ENCODE data around the gene PCGF2. TPM values are rescaled to one million over a fixed set of nuclear protein-coding genes. Genes with fewer than 3 reads are reported as not detected.

PCGF2 gene
- total RNA-seq, 1 donor from 2014 or later, result 56.1 TPM

DNA sequence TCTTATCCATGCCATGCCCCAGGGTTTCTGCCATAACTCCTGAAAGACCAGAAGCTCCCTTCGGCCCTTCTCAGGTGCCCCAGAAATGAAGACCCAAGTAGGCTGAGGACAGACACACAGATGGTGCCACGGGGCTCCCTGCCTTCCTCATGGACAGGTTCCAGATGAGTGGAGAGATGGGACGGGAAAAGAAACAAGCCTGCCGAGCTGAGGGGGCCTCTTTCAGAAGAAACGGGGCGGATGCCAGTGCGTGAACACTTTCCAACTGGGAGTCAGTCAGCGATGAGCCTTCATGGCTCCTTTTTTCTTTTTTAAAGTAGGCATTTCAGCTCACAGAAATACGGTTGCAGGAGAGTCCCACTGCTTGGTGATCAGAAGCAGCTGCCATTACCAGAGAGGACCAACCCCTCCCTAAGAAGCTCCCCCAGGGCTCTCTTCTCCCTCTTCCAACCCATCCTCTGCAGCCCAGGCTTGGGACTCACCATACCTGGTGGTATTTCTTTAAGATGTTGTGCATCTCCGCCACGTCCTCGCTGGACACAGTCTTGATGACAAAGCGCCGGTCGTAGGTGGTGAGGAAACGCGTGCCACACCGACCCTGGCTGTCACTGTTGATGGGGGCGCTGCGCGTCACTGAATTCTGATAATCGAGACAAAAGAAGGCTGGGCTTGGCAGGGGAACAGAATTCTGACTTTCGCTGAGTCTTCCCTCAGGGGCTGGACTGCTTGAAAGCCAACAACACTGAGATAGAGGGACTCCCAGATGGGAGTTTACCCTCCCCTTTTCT, 32.0 kb upstream of the PCGF2 start:
- no peak overlapping the region for H3K4me3 Mint-ChIP-seq (ENCODE audit: unreplicated experiment)
- no peak for DNase-seq (ENCODE audit: low spot score)
- H3K4me1 Mint-ChIP-seq (ENCODE audit: low read depth), result no peaks in the 10 kb centered on the region
- no peak overlapping the region for H3K27ac Mint-ChIP-seq (ENCODE audit: unreplicated experiment)
- TF ChIP-seq, protein P1, sequence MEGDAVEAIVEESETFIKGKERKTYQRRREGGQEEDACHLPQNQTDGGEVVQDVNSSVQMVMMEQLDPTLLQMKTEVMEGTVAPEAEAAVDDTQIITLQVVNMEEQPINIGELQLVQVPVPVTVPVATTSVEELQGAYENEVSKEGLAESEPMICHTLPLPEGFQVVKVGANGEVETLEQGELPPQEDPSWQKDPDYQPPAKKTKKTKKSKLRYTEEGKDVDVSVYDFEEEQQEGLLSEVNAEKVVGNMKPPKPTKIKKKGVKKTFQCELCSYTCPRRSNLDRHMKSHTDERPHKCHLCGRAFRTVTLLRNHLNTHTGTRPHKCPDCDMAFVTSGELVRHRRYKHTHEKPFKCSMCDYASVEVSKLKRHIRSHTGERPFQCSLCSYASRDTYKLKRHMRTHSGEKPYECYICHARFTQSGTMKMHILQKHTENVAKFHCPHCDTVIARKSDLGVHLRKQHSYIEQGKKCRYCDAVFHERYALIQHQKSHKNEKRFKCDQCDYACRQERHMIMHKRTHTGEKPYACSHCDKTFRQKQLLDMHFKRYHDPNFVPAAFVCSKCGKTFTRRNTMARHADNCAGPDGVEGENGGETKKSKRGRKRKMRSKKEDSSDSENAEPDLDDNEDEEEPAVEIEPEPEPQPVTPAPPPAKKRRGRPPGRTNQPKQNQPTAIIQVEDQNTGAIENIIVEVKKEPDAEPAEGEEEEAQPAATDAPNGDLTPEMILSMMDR (IDR thresholded peaks at IDR 0.05), result no peak
- H3K36me3 Mint-ChIP-seq (ENCODE audit: low read depth), result peaks cover 36% of the 10 kb centered on the region
- no peaks in the 10 kb centered on the region for H3K27me3 Mint-ChIP-seq (ENCODE audit: low read depth)
- no peaks in the 10 kb centered on the region for H3K9me3 Mint-ChIP-seq (ENCODE audit: low read depth)

DNA sequence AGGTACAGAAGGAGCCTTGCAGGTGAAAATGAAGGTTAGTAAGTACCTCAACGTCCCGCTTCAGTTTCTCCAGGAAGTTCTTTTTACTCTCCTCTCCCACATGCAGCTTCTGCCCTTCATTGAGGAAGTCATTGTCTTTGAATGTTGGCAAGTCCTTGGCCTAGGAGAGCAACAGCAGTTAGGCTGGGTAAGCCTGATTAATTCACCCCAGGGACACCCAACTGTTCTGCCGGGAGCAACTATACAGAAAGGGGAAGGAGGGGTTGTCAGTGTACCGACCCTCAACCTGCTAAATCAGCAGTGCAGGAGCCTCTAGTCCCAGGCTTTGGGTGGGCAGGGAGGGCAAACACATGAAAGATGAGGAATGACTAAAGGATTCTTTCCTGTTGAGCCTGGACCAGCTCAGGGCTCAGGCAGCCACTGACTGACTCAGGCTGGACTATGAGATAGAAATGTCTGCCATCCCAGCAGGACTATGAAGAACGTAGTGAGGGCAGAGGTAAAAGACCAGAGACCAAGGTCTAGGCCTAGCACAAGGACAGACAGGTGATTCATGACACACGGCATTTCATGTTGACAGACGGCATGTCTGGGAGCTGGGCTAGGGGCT, 29.6 kb upstream of the PCGF2 start:
- no peak overlapping the region for H3K27ac Mint-ChIP-seq (ENCODE audit: unreplicated experiment)
- H3K27me3 Mint-ChIP-seq (ENCODE audit: low read depth), result no peaks in the 10 kb centered on the region
- DNase-seq (ENCODE audit: low spot score), result no peak
- no peaks in the 10 kb centered on the region for H3K4me1 Mint-ChIP-seq (ENCODE audit: low read depth)
- H3K4me3 Mint-ChIP-seq (ENCODE audit: unreplicated experiment), result no peak overlapping the region
- H3K36me3 Mint-ChIP-seq (ENCODE audit: low read depth), result peaks cover 42% of the 10 kb centered on the region
- H3K9me3 Mint-ChIP-seq (ENCODE audit: low read depth), result no peaks in the 10 kb centered on the region
- TF ChIP-seq, protein P1 (IDR thresholded peaks at IDR 0.05), result no peak

GRCh38 chr17:38773258-38773657, 25.1 kb upstream of the PCGF2 start:
- Mint-ChIP-seq H3K4me1 (ENCODE audit: low read depth) (no peaks in the 10 kb centered on the region), H3K27ac (ENCODE audit: unreplicated experiment) (no peak overlapping the region), H3K36me3 (ENCODE audit: low read depth) (peaks cover 40% of the 10 kb centered on the region), H3K9me3 (ENCODE audit: low read depth) (no peaks in the 10 kb centered on the region), H3K27me3 (ENCODE audit: low read depth) (no peaks in the 10 kb centered on the region), H3K4me3 (ENCODE audit: unreplicated experiment) (no peak overlapping the region)
- TF ChIP-seq, protein P1 (IDR thresholded peaks at IDR 0.05), result no peak
- DNase-seq (ENCODE audit: low spot score), result no peak

GRCh38 chr17:38768417-38768816, 20.3 kb upstream of the PCGF2 start:
- Mint-ChIP-seq H3K36me3 (ENCODE audit: low read depth) (peaks cover 41% of the 10 kb centered on the region), H3K9me3 (ENCODE audit: low read depth) (no peaks in the 10 kb centered on the region), H3K4me1 (ENCODE audit: low read depth) (no peaks in the 10 kb centered on the region), H3K27ac (ENCODE audit: unreplicated experiment) (no peak overlapping the region), H3K27me3 (ENCODE audit: low read depth) (no peaks in the 10 kb centered on the region), H3K4me3 (ENCODE audit: unreplicated experiment) (no peak overlapping the region)
- TF ChIP-seq, protein P1 (IDR thresholded peaks at IDR 0.05), result no peak
- no peak for DNase-seq (ENCODE audit: low spot score)

- Mint-ChIP-seq H3K36me3 (ENCODE audit: low read depth) (peaks cover 39% of the 10 kb centered on the region), H3K27me3 (ENCODE audit: low read depth) (no peaks in the 10 kb centered on the region), H3K9me3 (ENCODE audit: low read depth) (no peaks in the 10 kb centered on the region), H3K4me1 (ENCODE audit: low read depth) (no peaks in the 10 kb centered on the region), H3K27ac (ENCODE audit: unreplicated experiment) (no peak overlapping the region), H3K4me3 (ENCODE audit: unreplicated experiment) (no peak overlapping the region)
- DNase-seq (ENCODE audit: low spot score), result no peak
- TF ChIP-seq, protein P1 (IDR thresholded peaks at IDR 0.05), result no peak
Measured at GRCh38 chr17:38766341-38766740, 18.2 kb upstream of the PCGF2 start.

Data from chondrocyte (in vitro differentiated cells).